Activated B cell treated with CpG ODN at 0.5 μM for 24 hours (primary cell): Measurements from ENCODE around the gene ZNF521. TPM values are rescaled to one million over a fixed set of nuclear protein-coding genes. Genes with fewer than 3 reads are reported as not detected.

Experiments used
- ATAC-seq: fragments of 200-7000 bp; cut with Tn5 transposase; one replicate; pipeline ENCODE4 v1.10.0; 2021; ENCODE audit warnings: low read depth, mild to moderate bottlenecking, moderate library complexity
- CTCF ChIA-PET: fragments of 350-600 bp; sonication (Branson Sonifier 250); formaldehyde crosslinking; loops from one replicate; lab custom pipeline; 2021; ENCODE audit warnings: antibody characterized with exemption; lab: Charles Lee
- POLR2A ChIA-PET: fragments of 350-600 bp; sonication (Branson Sonifier 250); formaldehyde crosslinking; loops from one replicate; lab custom pipeline; 2021; ENCODE audit warnings: antibody characterized with exemption; lab: Charles Lee
- DNase-seq: peaks from one replicate; pipeline ENCODE4 v3.0.0; 2022
- H3K27ac Mint-ChIP-seq: one replicate; pipeline ENCODE4 v1.8.0; 2020; ENCODE audit warnings: mixed read lengths
- H3K27me3 Mint-ChIP-seq: one replicate; pipeline ENCODE4 v1.8.0; 2021; ENCODE audit warnings: mixed read lengths
- H3K36me3 Mint-ChIP-seq: one replicate; pipeline ENCODE4 v1.8.0; 2021; ENCODE audit warnings: low read depth, mixed read lengths
- H3K4me1 Mint-ChIP-seq: one replicate; pipeline ENCODE4 v1.8.0; 2021; ENCODE audit warnings: mixed read lengths
- H3K4me3 Mint-ChIP-seq: one replicate; pipeline ENCODE4 v1.8.0; 2020; ENCODE audit warnings: mild to moderate bottlenecking, mixed read lengths
- H3K9me3 Mint-ChIP-seq: one replicate; pipeline ENCODE4 v1.8.0; 2020; ENCODE audit warnings: mixed read lengths
- CTCF ChIP-seq: fragments of 200-600 bp; IDR thresholded peaks from one replicate; pipeline ENCODE4 v1.8.0; 2022; ENCODE audit warnings: antibody characterized with exemption, mild to moderate bottlenecking
- intact Hi-C: fragments of 100-400 bp; cut with micrococcal nuclease; formaldehyde crosslinking; loops from one replicate; pipeline ENCODE4 v1.15.1; 2024
- total RNA-seq: library from RNA; stranded (reverse); gene quantifications from 2 replicates; pipeline ENCODE4 v1.2.3, GENCODE V29; 2022

The ZNF521 gene
- total RNA-seq, 1 donor from 2014 or later: 0.16 TPM

GRCh38 chr18:25192065-25192464 is 159.9 kb downstream of the ZNF521 start:
- Mint-ChIP-seq H3K4me1 (no peaks in the 10 kb centered on the region), H3K4me3 (no peak overlapping the region), H3K36me3 (no peaks in the 10 kb centered on the region), H3K9me3 (no peaks in the 10 kb centered on the region), H3K27ac (no peak overlapping the region), H3K27me3 (no peaks in the 10 kb centered on the region)
- intact Hi-C loops: no loop called here
- POLR2A ChIA-PET: no interaction called here
- ATAC-seq (no peak), DNase-seq (no peak)
- no peak for TF ChIP-seq CTCF
- CTCF ChIA-PET: no interaction called here

GRCh38 chr18:25190472-25190871 is 161.5 kb downstream of the ZNF521 start:
- no peaks in the 10 kb centered on the region for H3K27me3 Mint-ChIP-seq
- ATAC-seq (no peak), DNase-seq (no peak)
- no peaks in the 10 kb centered on the region for H3K4me1 Mint-ChIP-seq
- POLR2A ChIA-PET: no interaction called here
- no peaks in the 10 kb centered on the region for H3K36me3 Mint-ChIP-seq
- H3K27ac Mint-ChIP-seq: no peak overlapping the region
- H3K9me3 Mint-ChIP-seq: no peaks in the 10 kb centered on the region
- CTCF ChIA-PET: no interaction called here
- TF ChIP-seq CTCF: no peak
- intact Hi-C loops: no loop called here
- H3K4me3 Mint-ChIP-seq: no peak overlapping the region

GRCh38 chr18:25189391-25190185 is 162.4 kb downstream of the ZNF521 start:
- ChIA-PET CTCF (no interaction called here), POLR2A (no interaction called here)
- no peaks in the 10 kb centered on the region for H3K36me3 Mint-ChIP-seq
- no peak for DNase-seq
- ATAC-seq: no peak
- no peaks in the 10 kb centered on the region for H3K4me1 Mint-ChIP-seq
- H3K9me3 Mint-ChIP-seq: no peaks in the 10 kb centered on the region
- TF ChIP-seq CTCF: no peak
- intact Hi-C loops: no loop called here
- H3K4me3 Mint-ChIP-seq: no peak overlapping the region
- no peak overlapping the region for H3K27ac Mint-ChIP-seq
- no peaks in the 10 kb centered on the region for H3K27me3 Mint-ChIP-seq

GRCh38 chr18:25187521-25188192 is 164.3 kb downstream of the ZNF521 start:
- Mint-ChIP-seq H3K4me1 (no peaks in the 10 kb centered on the region), H3K27ac (no peak overlapping the region), H3K27me3 (no peaks in the 10 kb centered on the region), H3K36me3 (no peaks in the 10 kb centered on the region), H3K9me3 (no peaks in the 10 kb centered on the region), H3K4me3 (no peak overlapping the region)
- DNase-seq (no peak), ATAC-seq (no peak)
- no peak for TF ChIP-seq CTCF
- intact Hi-C loops: no loop called here
- CTCF ChIA-PET: no interaction called here
- POLR2A ChIA-PET: no interaction called here

GRCh38 chr18:25186871-25187270 is 165.1 kb downstream of the ZNF521 start:
- Mint-ChIP-seq H3K27me3 (no peaks in the 10 kb centered on the region), H3K4me3 (no peak overlapping the region), H3K36me3 (no peaks in the 10 kb centered on the region), H3K27ac (no peak overlapping the region), H3K9me3 (no peaks in the 10 kb centered on the region), H3K4me1 (no peaks in the 10 kb centered on the region)
- no peak for TF ChIP-seq CTCF
- CTCF ChIA-PET: no interaction called here
- ATAC-seq (no peak), DNase-seq (no peak)
- intact Hi-C loops: no loop called here
- POLR2A ChIA-PET: no interaction called here
